Lower leg skin (tissue), 4 donors: ENCODE results near the gene MAD1L1. TPM values are rescaled to one million over a fixed set of nuclear protein-coding genes. Genes with fewer than 3 reads are reported as not detected.

Experiments used
- DNase-seq, 2 donors: peaks; one replicate each; pipeline ENCODE4 v3.0.0-alpha.2; 2019; ENCODE audit warnings: low spot score in 2 of 2
- H3K4me3 ChIP-seq: fragments of 200-600 bp; sonication (generic); 2 replicates; pipeline ENCODE4 v1.5.1; 2017; ENCODE audit warnings: mild to moderate bottlenecking, low read depth; ENCODE audit not compliant: poor library complexity, severe bottlenecking
- CTCF ChIP-seq, 3 donors: fragments of 450-650 bp; IDR thresholded peaks; one replicate each; pipeline ENCODE4 v1.5.1; 2016; ENCODE audit warnings: antibody characterized with exemption in 3 of 3, mild to moderate bottlenecking in 3 of 3, moderate library complexity in 2 of 3
- POLR2A ChIP-seq, 2 donors: fragments of 450-650 bp; IDR thresholded peaks; one replicate each; pipeline ENCODE4 v1.6.1; 2016 to 2017; ENCODE audit warnings: antibody characterized with exemption in 2 of 2, mild to moderate bottlenecking in 1 of 2, moderate library complexity in 1 of 2
- WGBS, 2 donors: methylation state at CpG; one replicate each; pipeline ENCODE4 v1.1.5; 2018; 5-methylcytosine and 5-hydroxymethylcytosine counted together
- intact Hi-C: fragments of 100-400 bp; cut with DNase I; formaldehyde crosslinking; loops from one replicate; pipeline ENCODE4 v1.15.0; 2023; ENCODE audit warnings: low total_unique reads
- total RNA-seq, 4 donors: library from RNA; depleted of rRNA; stranded (reverse); fragments of >200 nt; gene quantifications; one replicate each; pipeline ENCODE4 v1.1.0, GENCODE V29; 2016

Gene MAD1L1
- total RNA-seq, 4 donors from 2014 or later = 37.7 to 77.8 (median 59.4) TPM

- no peak overlapping the region for H3K4me3 ChIP-seq
- intact Hi-C loops = no loop called here
- TF ChIP-seq POLR2A (IDR thresholded peaks at IDR 0.05) (no peak), CTCF (IDR thresholded peaks at IDR 0.05) (no peak)
- no peak for DNase-seq
- WGBS, 2 donors = 94 to 96% methylated on average over 34 to 36 of the region's 43 CpGs
Measured at GRCh38 chr7:1987591-1988532, 244.9 kb downstream of the MAD1L1 start.

DNA sequence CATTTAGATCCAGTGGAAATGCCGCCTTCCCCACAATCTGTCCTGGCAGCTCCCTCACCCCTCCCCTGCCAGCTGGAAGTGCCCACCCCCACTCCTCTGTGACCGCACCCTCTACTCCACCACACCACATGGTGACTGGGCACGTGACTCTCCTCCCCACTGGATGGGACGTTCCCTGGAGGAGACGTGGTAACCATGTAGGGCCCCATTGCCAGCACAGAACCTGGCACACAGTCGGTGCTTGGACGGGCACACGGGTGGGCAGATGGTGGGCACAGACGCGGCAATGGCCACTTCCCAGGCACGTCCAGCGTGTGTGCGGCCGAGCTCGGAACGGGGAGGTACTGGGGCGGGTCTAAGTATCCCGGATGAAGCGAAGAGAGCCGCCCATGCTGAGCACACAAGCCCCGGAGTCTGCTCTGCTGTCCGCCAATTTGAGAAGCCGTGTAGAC lies 245.6 kb downstream of the MAD1L1 start:
- no peak overlapping the region for H3K4me3 ChIP-seq
- no peak for DNase-seq
- 93 to 96% methylated on average over 23 of the region's 23 CpGs for WGBS, 2 donors
- intact Hi-C loops = no loop called here
- no peak for TF ChIP-seq CTCF (IDR thresholded peaks at IDR 0.05)
- TF ChIP-seq POLR2A (IDR thresholded peaks at IDR 0.05) = no peak

GRCh38 chr7:1986366-1987083 lies 246.2 kb downstream of the MAD1L1 start:
- no peak overlapping the region for H3K4me3 ChIP-seq
- 95% methylated on average over 29 to 31 of the region's 31 CpGs for WGBS, 2 donors
- DNase-seq = no peak
- intact Hi-C loops = no loop called here
- no peak for TF ChIP-seq CTCF (IDR thresholded peaks at IDR 0.05)
- no peak for TF ChIP-seq POLR2A (IDR thresholded peaks at IDR 0.05)

DNA sequence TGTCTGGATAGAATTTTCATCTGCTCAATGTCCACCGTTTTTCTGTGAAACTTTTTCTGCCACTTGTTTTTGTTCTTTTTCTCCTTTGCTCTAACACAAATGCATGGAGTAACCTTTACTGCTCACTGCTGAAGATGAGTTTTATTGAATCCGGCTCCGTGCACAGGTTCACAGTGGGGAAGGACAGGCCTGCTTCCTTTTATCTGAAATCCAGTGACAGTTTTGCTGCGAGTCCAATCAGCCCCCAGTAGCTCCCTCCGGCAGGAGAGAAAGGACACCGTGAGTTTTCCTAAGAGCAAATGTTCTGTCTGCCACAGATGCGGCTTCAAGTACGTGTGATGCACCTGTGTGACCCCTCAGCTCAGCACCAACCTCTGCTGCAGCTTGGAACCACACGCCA lies 246.8 kb downstream of the MAD1L1 start:
- no peak for TF ChIP-seq POLR2A (IDR thresholded peaks at IDR 0.05)
- no peak for TF ChIP-seq CTCF (IDR thresholded peaks at IDR 0.05)
- DNase-seq = no peak
- intact Hi-C loops = no loop called here
- no peak overlapping the region for H3K4me3 ChIP-seq
- WGBS, 2 donors = 95 to 96% methylated on average over 9 of the region's 9 CpGs

DNA sequence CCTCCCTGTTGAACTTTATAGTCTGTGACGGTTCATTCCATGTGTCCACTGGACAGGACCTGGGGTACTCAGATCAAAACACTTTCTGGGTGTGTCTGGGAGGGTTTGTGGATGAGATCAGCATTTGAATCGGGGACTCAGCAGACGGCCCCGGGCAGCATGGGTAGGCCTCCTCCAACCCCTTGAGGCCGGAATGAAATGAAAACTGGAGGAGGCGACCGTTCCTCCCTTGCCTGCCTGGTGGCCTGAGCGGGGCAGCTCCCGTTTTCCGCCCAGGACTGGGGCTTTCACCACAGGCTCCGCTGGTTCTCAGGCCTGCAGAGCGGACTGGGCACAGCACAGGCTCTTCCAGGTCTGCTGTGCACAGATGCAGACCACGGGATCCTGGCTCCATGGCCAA lies 247.7 kb downstream of the MAD1L1 start:
- intact Hi-C loops = no loop called here
- TF ChIP-seq POLR2A (IDR thresholded peaks at IDR 0.05) = no peak
- TF ChIP-seq CTCF (IDR thresholded peaks at IDR 0.05) = no peak
- 80 to 83% methylated on average over 12 to 13 of the region's 13 CpGs for WGBS, 2 donors

More for the DNA sequence above, 247.7 kb downstream of the MAD1L1 start:
- DNase-seq = no peak
- no peak overlapping the region for H3K4me3 ChIP-seq
